Transverse colon (tissue), 4 donors: ENCODE data around the gene PARD6B. TPM values are rescaled to one million over a fixed set of nuclear protein-coding genes. Genes with fewer than 3 reads are reported as not detected.

Experiments
- total RNA-seq, 4 donors: library from RNA; depleted of rRNA; stranded (reverse); fragments of >200 nt; gene quantifications; one replicate each; pipeline ENCODE4 v1.1.0, GENCODE V29; 2016

Gene PARD6B
- total RNA-seq, 4 donors from 2014 or later = 1.2 to 34.8 (median 17.2) TPM

Other genes with a start within 250 kb of the PARD6B start
- gene PTPN1, start 221.2 kb upstream of the PARD6B start, total RNA-seq = 10 to 100 TPM; 19.3 to 34.8 (median 28.8) TPM
- 10 to 100 TPM in 1 of 4 donors, 1 to 10 TPM in 3; 4.6 to 15.7 (median 8.7) TPM for gene RIPOR3, start 40.0 kb upstream of the PARD6B start, total RNA-seq
- gene BCAS4, start 63.5 kb downstream of the PARD6B start, total RNA-seq = 10 to 100 TPM in 1 of 4 donors, 1 to 10 TPM in 2, not detected in 1; 3.3 to 16.5 (median 4.0) TPM
- gene ADNP, start 199.9 kb downstream of the PARD6B start, total RNA-seq = 10 to 100 TPM; 34.8 to 65.7 (median 42.5) TPM
- gene DPM1, start 227.0 kb downstream of the PARD6B start, total RNA-seq = 10 to 100 TPM in 3 of 4 donors, 1 to 10 TPM in 1; 3.2 to 42.9 (median 38.4) TPM
- 10 to 100 TPM in 1 of 4 donors, 1 to 10 TPM in 3; 3.7 to 10.7 (median 4.0) TPM for gene MOCS3, start 227.2 kb downstream of the PARD6B start, total RNA-seq